Chondrocyte (in vitro differentiated cells): ENCODE measurements around the gene BPGM. TPM values are rescaled to one million over a fixed set of nuclear protein-coding genes. Genes with fewer than 3 reads are reported as not detected.

ENCODE experiments used
- DNase-seq: peaks from one replicate; pipeline ENCODE4 v3.0.0; 2021; ENCODE audit warnings: mixed read lengths, low spot score
- H3K27ac Mint-ChIP-seq: one replicate; pipeline ENCODE4 v1.8.0; 2021; ENCODE audit warnings: mild to moderate bottlenecking, moderate library complexity, mixed read lengths; ENCODE audit not compliant: unreplicated experiment
- H3K27me3 Mint-ChIP-seq: 2 replicates; pipeline ENCODE4 v1.8.0; 2021; ENCODE audit warnings: low read depth, mixed read lengths
- H3K36me3 Mint-ChIP-seq: 2 replicates; pipeline ENCODE4 v1.8.0; 2021; ENCODE audit warnings: low read depth, mixed read lengths
- H3K4me1 Mint-ChIP-seq: 2 replicates; pipeline ENCODE4 v1.8.0; 2021; ENCODE audit warnings: low read depth, mild to moderate bottlenecking, mixed read lengths
- H3K4me3 Mint-ChIP-seq: one replicate; pipeline ENCODE4 v1.8.0; 2021; ENCODE audit warnings: mild to moderate bottlenecking, moderate library complexity, mixed read lengths; ENCODE audit not compliant: unreplicated experiment
- H3K9me3 Mint-ChIP-seq: 2 replicates; pipeline ENCODE4 v1.8.0; 2021; ENCODE audit warnings: low read depth, mixed read lengths
- CTCF ChIP-seq: fragments of 200-600 bp; sonication (generic); IDR thresholded peaks from 2 replicates; pipeline ENCODE4 v1.5.0; 2021; ENCODE audit warnings: antibody characterized with exemption, mild to moderate bottlenecking, moderate library complexity
- total RNA-seq: library from RNA; stranded (reverse); gene quantifications from 3 replicates; pipeline ENCODE4 v1.2.1, GENCODE V29; 2021

The BPGM gene
- total RNA-seq, 1 donor from 2014 or later, result 29.6 TPM

DNA sequence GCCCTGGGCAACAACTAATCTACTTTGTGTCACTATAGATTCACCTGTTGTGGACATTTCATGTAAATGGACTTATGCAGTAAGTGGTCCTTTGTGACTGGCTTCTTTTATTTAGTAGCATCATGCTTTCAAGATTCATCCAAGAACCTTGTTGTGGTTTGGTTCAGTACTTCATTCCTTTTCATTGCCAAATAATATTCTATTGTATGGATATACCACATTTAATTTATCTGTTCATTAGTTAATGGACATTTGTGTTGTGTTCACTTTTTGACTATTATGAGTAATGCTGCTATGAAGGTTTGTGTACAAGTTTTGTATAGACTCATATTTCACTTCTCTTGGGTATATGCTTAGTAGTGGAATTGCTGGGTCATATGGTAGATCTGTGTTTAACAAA lies 27.8 kb downstream of the BPGM start:
- H3K9me3 Mint-ChIP-seq, result peaks cover 7% of the 10 kb centered on the region
- no peak overlapping the region for H3K4me3 Mint-ChIP-seq
- no peak for DNase-seq
- peaks cover 33% of the 10 kb centered on the region for H3K4me1 Mint-ChIP-seq
- TF ChIP-seq CTCF, result no peak
- H3K27me3 Mint-ChIP-seq, result no peaks in the 10 kb centered on the region
- peaks cover 8% of the 10 kb centered on the region for H3K36me3 Mint-ChIP-seq
- H3K27ac Mint-ChIP-seq, result no peak overlapping the region

GRCh38 chr7:134676743-134677142 lies 30.1 kb downstream of the BPGM start:
- no peak for DNase-seq
- Mint-ChIP-seq H3K27me3 (no peaks in the 10 kb centered on the region), H3K9me3 (peaks cover 7% of the 10 kb centered on the region), H3K27ac (no peak overlapping the region), H3K4me3 (no peak overlapping the region), H3K36me3 (peaks cover 11% of the 10 kb centered on the region), H3K4me1 (peaks cover 18% of the 10 kb centered on the region)
- TF ChIP-seq CTCF, result no peak

- H3K4me1 Mint-ChIP-seq, result peaks cover 14% of the 10 kb centered on the region
- H3K4me3 Mint-ChIP-seq, result no peak overlapping the region
- no peak for DNase-seq
- H3K9me3 Mint-ChIP-seq, result peaks cover 7% of the 10 kb centered on the region
- no peak for TF ChIP-seq CTCF
- H3K27ac Mint-ChIP-seq, result no peak overlapping the region
- no peaks in the 10 kb centered on the region for H3K27me3 Mint-ChIP-seq
- H3K36me3 Mint-ChIP-seq, result peaks cover 11% of the 10 kb centered on the region
These were observed 31.5 kb downstream of the BPGM start for GRCh38 chr7:134678115-134678514.

GRCh38 chr7:134679006-134679405 lies 32.4 kb downstream of the BPGM start:
- H3K9me3 Mint-ChIP-seq, result peaks cover 7% of the 10 kb centered on the region
- H3K36me3 Mint-ChIP-seq, result peaks cover 11% of the 10 kb centered on the region
- peaks cover 14% of the 10 kb centered on the region for H3K4me1 Mint-ChIP-seq
- TF ChIP-seq CTCF, result no peak
- H3K27ac Mint-ChIP-seq, result no peak overlapping the region
- no peak for DNase-seq
- no peaks in the 10 kb centered on the region for H3K27me3 Mint-ChIP-seq
- H3K4me3 Mint-ChIP-seq, result no peak overlapping the region

DNA sequence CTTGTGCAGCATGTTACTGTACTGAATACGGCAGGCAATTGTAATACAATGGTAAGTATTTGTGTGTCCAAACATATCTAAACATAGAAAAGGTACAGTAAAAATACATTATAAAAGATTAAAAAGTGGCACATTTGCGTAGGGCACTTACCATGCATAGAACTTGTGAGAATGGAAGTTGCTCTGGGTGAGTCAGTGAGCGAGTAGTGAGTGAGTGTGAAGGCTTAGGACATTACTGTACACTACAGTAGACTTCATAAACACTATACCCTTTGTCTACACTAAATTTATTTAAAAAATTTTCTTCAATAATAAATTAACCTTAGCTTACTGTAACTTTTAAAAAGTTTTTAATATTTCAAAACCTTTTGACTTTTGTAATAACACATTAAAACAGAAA lies 37.5 kb downstream of the BPGM start:
- peaks cover 3% of the 10 kb centered on the region for H3K36me3 Mint-ChIP-seq
- H3K4me3 Mint-ChIP-seq, result no peak overlapping the region
- peaks cover 21% of the 10 kb centered on the region for H3K4me1 Mint-ChIP-seq
- TF ChIP-seq CTCF, result no peak
- H3K27ac Mint-ChIP-seq, result no peak overlapping the region
- DNase-seq, result no peak
- no peaks in the 10 kb centered on the region for H3K27me3 Mint-ChIP-seq
- no peaks in the 10 kb centered on the region for H3K9me3 Mint-ChIP-seq
